B cell (primary cell): ENCODE measurements around the gene EPB41L1. TPM values are rescaled to one million over a fixed set of nuclear protein-coding genes. Genes with fewer than 3 reads are reported as not detected.
"Not testable (repeated sequence)": the region's sequence is repeated elsewhere in the genome, so short reads cannot be mapped to it uniquely, and the experiment has no call there.

Experiments
- ATAC-seq: fragments of 200-7000 bp; cut with Tn5 transposase; one replicate; pipeline ENCODE4 v1.10.0; 2021; ENCODE audit warnings: low read depth, mild to moderate bottlenecking, moderate number of reproducible peaks, moderate library complexity
- CTCF ChIA-PET: fragments of 350-600 bp; sonication (Branson Sonifier 250); formaldehyde crosslinking; loops from one replicate; lab custom pipeline; 2021; ENCODE audit warnings: antibody characterized with exemption, inconsistent platforms; lab: Charles Lee
- POLR2A ChIA-PET: fragments of 350-600 bp; sonication (Branson Sonifier 250); formaldehyde crosslinking; loops from one replicate; lab custom pipeline; 2021; ENCODE audit warnings: antibody characterized with exemption; lab: Charles Lee
- DNase-seq: peaks from one replicate; pipeline ENCODE4 v3.0.0; 2013
- H2AFZ ChIP-seq: 2 replicates; pipeline ENCODE4 v1.6.1; 2012; ENCODE audit warnings: mild to moderate bottlenecking, low read depth, low read length; ENCODE audit not compliant: insufficient read depth, poor library complexity, severe bottlenecking
- H3K27ac ChIP-seq, 2 donors: 1 replicate in 1 of 2; 2 replicates in 1 of 2; pipeline ENCODE4 v1.5.1; 2012 to 2013; ENCODE audit warnings: low read length in 2 of 2, mild to moderate bottlenecking in 2 of 2, moderate library complexity in 1 of 2
- H3K27me3 ChIP-seq, 4 experiments: fragments of 200-600 bp in 1 of 4; sonication (generic) in 1 of 4; replicated peaks in 1 of 4; 1 replicate in 2 of 4; 2 replicates in 2 of 4; pipeline versions ENCODE4 v1.6.1 to v1.7.0; 2013 to 2016; ENCODE audit warnings: low read length in 3 of 4, mild to moderate bottlenecking in 2 of 4, mixed read lengths in 1 of 4, moderate library complexity in 1 of 4; ENCODE audit not compliant: insufficient read depth in 4 of 4, control insufficient read depth in 3 of 4; ENCODE audit errors: control extremely low read depth in 1 of 4
- H3K36me3 ChIP-seq, 2 experiments: replicated peaks in 1 of 2; 1 replicate in 1 of 2; 2 replicates in 1 of 2; pipeline versions ENCODE4 v1.6.1 to v1.7.1; 2013; ENCODE audit warnings: low read length in 1 of 2; ENCODE audit not compliant: insufficient read depth in 2 of 2, control insufficient read depth in 1 of 2; ENCODE audit errors: control extremely low read depth in 1 of 2, extremely low read depth in 1 of 2
- H3K4me1 ChIP-seq, 2 donors: fragments of 200-600 bp in 1 of 2; sonication (generic) in 1 of 2; 1 replicate in 1 of 2; 2 replicates in 1 of 2; pipeline versions ENCODE4 v1.5.1 to v1.6.1; 2013 to 2017; ENCODE audit warnings: low read length in 2 of 2; ENCODE audit not compliant: control insufficient read depth in 2 of 2, insufficient read depth in 2 of 2
- H3K4me2 ChIP-seq: replicated peaks from 2 replicates; pipeline ENCODE3; 2012; ENCODE audit warnings: mild to moderate bottlenecking, low read depth, low read length; ENCODE audit not compliant: poor library complexity, severe bottlenecking
- H3K4me3 ChIP-seq, 5 experiments: fragments of 200-600 bp in 1 of 5; sonication (generic) in 1 of 5; 1 replicate in 3 of 5; 2 replicates in 2 of 5; pipeline versions ENCODE4 v1.5.1 to v1.7.0; 2011 to 2016; ENCODE audit warnings: low read length in 4 of 5, mild to moderate bottlenecking in 4 of 5, low read depth in 2 of 5, control low read depth in 1 of 5, moderate library complexity in 1 of 5; ENCODE audit not compliant: insufficient read depth in 1 of 5; ENCODE audit errors: control extremely low read depth in 1 of 5, extremely low read depth in 1 of 5
- H3K79me2 ChIP-seq: fragments of 200-600 bp; sonication (generic); one replicate; pipeline ENCODE4 v1.6.0; 2016; ENCODE audit warnings: low read length; ENCODE audit not compliant: control insufficient read depth, insufficient read depth
- H3K9ac ChIP-seq: fragments of 200-600 bp; sonication (generic); 2 replicates; pipeline ENCODE4 v1.6.1; 2017; ENCODE audit warnings: mild to moderate bottlenecking, low read length, moderate library complexity
- H3K9me3 ChIP-seq, 3 donors: one replicate each; pipeline versions ENCODE4 v1.6.1 to v1.7.1; 2013; ENCODE audit warnings: low read length in 2 of 3; ENCODE audit not compliant: control insufficient read depth in 2 of 3, insufficient read depth in 1 of 3; ENCODE audit errors: control extremely low read depth in 1 of 3
- H4K20me1 ChIP-seq: 2 replicates; pipeline ENCODE4 v1.6.0; 2012; ENCODE audit warnings: mild to moderate bottlenecking, low read length; ENCODE audit not compliant: insufficient read depth, control insufficient read depth, poor library complexity, severe bottlenecking
- H3K27ac Mint-ChIP-seq: one replicate; pipeline ENCODE4 v1.8.0; 2021; ENCODE audit warnings: mixed read lengths
- H3K27me3 Mint-ChIP-seq: one replicate; pipeline ENCODE4 v1.8.0; 2021; ENCODE audit warnings: mixed read lengths
- H3K4me1 Mint-ChIP-seq: one replicate; pipeline ENCODE4 v1.8.0; 2021; ENCODE audit warnings: mixed read lengths
- H3K4me3 Mint-ChIP-seq: one replicate; pipeline ENCODE4 v1.8.0; 2021; ENCODE audit warnings: mixed read lengths
- H3K9me3 Mint-ChIP-seq: one replicate; pipeline ENCODE4 v1.8.0; 2022; ENCODE audit warnings: mixed read lengths; ENCODE audit not compliant: insufficient read depth
- CTCF ChIP-seq: fragments of 200-600 bp; IDR thresholded peaks from one replicate; pipeline ENCODE4 v1.8.0; 2022; ENCODE audit warnings: antibody characterized with exemption, mild to moderate bottlenecking
- EZH2 ChIP-seq: IDR thresholded peaks from 2 replicates; pipeline ENCODE4 v1.6.1; 2012; ENCODE audit warnings: borderline replicate concordance, low read depth, mild to moderate bottlenecking, moderate library complexity, low read length; ENCODE audit not compliant: insufficient read depth, poor library complexity, severe bottlenecking
- WGBS: methylation state at CpG from one replicate; pipeline ENCODE4 v1.1.5; 2013; ENCODE audit warnings: missing lambda C conversion rate; ENCODE audit not compliant: insufficient coverage; 5-methylcytosine and 5-hydroxymethylcytosine counted together
- intact Hi-C: fragments of 100-400 bp; cut with micrococcal nuclease; formaldehyde crosslinking; loops from one replicate; pipeline ENCODE4 v1.10.0; 2022
- polyA plus RNA-seq: library from polyadenylated mRNA; depleted of rRNA; stranded (reverse); fragments of >200 nt; gene quantifications from 2 replicates; pipeline ENCODE4 v1.2.3, GENCODE V29; 2012
- total RNA-seq, 2 donors: library from RNA; stranded (reverse); fragments of 120-200 nt in 1 of 2; gene quantifications; 1 replicate in 1 of 2; 2 replicates in 1 of 2; pipeline versions ENCODE4 v1.2.3 to v1.2.4, GENCODE V29; 2013 to 2022

The EPB41L1 gene
- total and polyA plus RNA-seq, 2 donors (not counting 1 experiment from before 2014, with no cell fraction given), result 0.12 to 1.3 TPM

GRCh38 chr20:36135821-36136220, 18.7 kb upstream of the EPB41L1 start:
- H3K27me3 Mint-ChIP-seq, result peaks cover 6% of the 10 kb centered on the region
- WGBS, result no CpG with 5 or more reads among the region's 3 CpGs

GRCh38 chr20:36137313-36137712, 17.2 kb upstream of the EPB41L1 start:
- 98% methylated on average over 8 of the region's 11 CpGs for WGBS
- H3K9me3 ChIP-seq, H3K4me2 ChIP-seq, H3K9ac ChIP-seq, ATAC-seq, H3K27ac Mint-ChIP-seq, H3K27me3 Mint-ChIP-seq, H4K20me1 ChIP-seq, H3K4me3 ChIP-seq, H2AFZ ChIP-seq, H3K27me3 ChIP-seq, H3K27ac ChIP-seq, H3K9me3 Mint-ChIP-seq, H3K36me3 ChIP-seq, DNase-seq, H3K4me3 Mint-ChIP-seq, H3K79me2 ChIP-seq: not testable (repeated sequence)
- peaks cover 9 to 12% of the 10 kb centered on the region in 2 donors for H3K4me1 ChIP-seq
- intact Hi-C loops, result loop anchor here (5.0 kb wide), 1 partner anchor 40 kb away; no protein-coding TSS in a partner anchor
- ChIA-PET POLR2A (interaction anchor here (0.7 kb wide), 1 partner anchor 52 kb away, joined by 9 read pairs; no protein-coding TSS in a partner anchor), CTCF (interaction anchor here (0.7 to 21.8 kb wide), 13 partner anchors 10 to 1203 kb away, joined by 3 to 848 read pairs (median 7); partner anchors contain the start of gene SCAND1)
- H3K4me1 Mint-ChIP-seq, result peaks cover 12% of the 10 kb centered on the region

More at GRCh38 chr20:36135821-36136220, 18.7 kb upstream of the EPB41L1 start:
- Histone ChIP-seq H3K36me3 (no peaks in the 10 kb centered on the region), H3K9me3 (no peaks in the 10 kb centered on the region), H3K4me1 (peaks cover 9 to 12% of the 10 kb centered on the region in 2 donors), H2AFZ (no peak overlapping the region), H3K27me3 (no peaks in the 10 kb centered on the region), H3K4me2 (no peak overlapping the region), H3K27ac (no peak overlapping the region), H3K9ac (no peak overlapping the region), H3K4me3 (no peak overlapping the region), H3K79me2 (no peaks in the 10 kb centered on the region), H4K20me1 (no peaks in the 10 kb centered on the region)
- ChIA-PET CTCF (interaction anchor here (0.9 to 21.8 kb wide), 2 partner anchors 22 to 142 kb away, joined by 8 to 848 read pairs; no protein-coding TSS in a partner anchor), POLR2A (no interaction called here)
- Mint-ChIP-seq H3K27ac (peak overlapping the region; percentile 37), H3K4me3 (no peak overlapping the region), H3K4me1 (peaks cover 14% of the 10 kb centered on the region), H3K9me3 (no peaks in the 10 kb centered on the region)
- intact Hi-C loops, result loop anchor here (5.0 kb wide), 1 partner anchor 39 kb away; no protein-coding TSS in a partner anchor
- TF ChIP-seq CTCF, result no peak
- TF ChIP-seq EZH2, result no peak
- DNase-seq, result no peak
- no peak for ATAC-seq
